ENCODE results near the gene DNAH17. TPM values are rescaled to one million over a fixed set of nuclear protein-coding genes. Genes with fewer than 3 reads are reported as not detected.
"Not testable (repeated sequence)": the region's sequence is repeated elsewhere in the genome, so short reads cannot be mapped to it uniquely, and the experiment has no call there.

DNAH17 gene
- polyA plus RNA-seq, 1 of the 3 experiments (the other 2 are of a cell fraction), result not detected

GRCh38 chr17:78504156-78504925 is 72.9 kb downstream of the DNAH17 start:
- Histone ChIP-seq H3K4me2 (no peak overlapping the region), H2AFZ (ENCODE audit: low read depth) (no peak overlapping the region), H3K27ac (ENCODE audit: low read depth in 2 of 2, low read length in 1 of 2) (no peak overlapping the region), H3K4me3 (ENCODE audit: low read depth in 2 of 2, low read length in 1 of 2) (no peak overlapping the region), H3K9me2 (no peaks in the 10 kb centered on the region), H3K9me3 (no peaks in the 10 kb centered on the region), H3K4me1 (ENCODE audit: control insufficient read depth in 1 of 2, insufficient read depth in 2 of 2, low read depth in 1 of 2, low read length in 1 of 2) (peaks cover 0 to 6% of the 10 kb centered on the region in 2 experiments; a peak in 1 of 4 replicates), H3F3A (replicated peaks; ENCODE audit: insufficient read depth) (no peaks in the 10 kb centered on the region), H4K20me1 (ENCODE audit: insufficient read depth) (no peaks in the 10 kb centered on the region), H3K79me2 (ENCODE audit: insufficient read depth) (no peaks in the 10 kb centered on the region), H3K9ac (no peak overlapping the region), H3K36me3 (replicated peaks in 1 of 2; ENCODE audit: control insufficient read depth in 1 of 2, insufficient read depth in 2 of 2, low read length in 1 of 2) (no peaks in the 10 kb centered on the region), H3K27me3 (ENCODE audit: insufficient read depth) (0 out of 2 replicates have a peak, but pooled peaks cover 6% of the 10 kb centered on the region)
- DNase-seq, result no peak
- WGBS (ENCODE audit: low lambda C conversion rate), result 88% methylated on average over 21 of the region's 21 CpGs
- ChIA-PET POLR2A (no interaction called here), CTCF (no interaction called here)
- TF ChIP-seq TCF12 (IDR thresholded peaks at IDR 0.05) (no peak), CTCF (IDR thresholded peaks at IDR 0.05) (no peak), RXRA (IDR thresholded peaks at IDR 0.05; ENCODE audit: borderline replicate concordance, low read depth) (no peak), CHD2 (IDR thresholded peaks at IDR 0.05; ENCODE audit: low read length, partially characterized antibody) (no peak), POLR2AphosphoS5 (IDR thresholded peaks at IDR 0.05; ENCODE audit: low read depth, low read length) (no peak), GABPA (IDR thresholded peaks at IDR 0.05; ENCODE audit: low read depth) (no peak), USF2 (IDR thresholded peaks at IDR 0.05; ENCODE audit: borderline replicate concordance, low read depth, low read length) (no peak), GATA2 (CRISPR knock-in tag; IDR thresholded peaks at IDR 0.05) (no peak), SMC3 (IDR thresholded peaks at IDR 0.05; ENCODE audit: low read depth, low read length) (no peak), JUND (IDR thresholded peaks at IDR 0.05) (no peak), MXI1 (IDR thresholded peaks at IDR 0.05; ENCODE audit: low read depth, low read length) (no peak), EP300 (IDR thresholded peaks at IDR 0.05; ENCODE audit: borderline replicate concordance in 1 of 2, low read depth in 1 of 2, low read length in 1 of 2) (no peak), SIN3A (IDR thresholded peaks at IDR 0.05; ENCODE audit: borderline replicate concordance, low read depth, low read length) (no peak)

GRCh38 chr17:78503388-78503787 is 73.8 kb downstream of the DNAH17 start:
- H3K27ac ChIP-seq (ENCODE audit: low read depth in 2 of 2, low read length in 1 of 2); H3K9ac ChIP-seq; H3K79me2 ChIP-seq (ENCODE audit: insufficient read depth); H3F3A ChIP-seq (replicated peaks; ENCODE audit: insufficient read depth); CTCF ChIA-PET; H3K4me3 ChIP-seq (ENCODE audit: low read depth in 2 of 2, low read length in 1 of 2); H3K36me3 ChIP-seq (replicated peaks in 1 of 2; ENCODE audit: control insufficient read depth in 1 of 2, insufficient read depth in 2 of 2, low read length in 1 of 2); POLR2A ChIA-PET; DNase-seq; H2AFZ ChIP-seq (ENCODE audit: low read depth); H3K27me3 ChIP-seq (ENCODE audit: insufficient read depth); H4K20me1 ChIP-seq (ENCODE audit: insufficient read depth); H3K4me2 ChIP-seq; H3K9me2 ChIP-seq; H3K9me3 ChIP-seq: not testable (repeated sequence)
- peaks cover 0 to 16% of the 10 kb centered on the region in 2 experiments; a peak in 1 of 4 replicates for H3K4me1 ChIP-seq (ENCODE audit: control insufficient read depth in 1 of 2, insufficient read depth in 2 of 2, low read depth in 1 of 2, low read length in 1 of 2)
- 88% methylated on average over 11 of the region's 11 CpGs for WGBS (ENCODE audit: low lambda C conversion rate)

All from SK-N-SH (cell line).